ENCODE results near the gene ZC3H7B.

ZC3H7B gene

DNA sequence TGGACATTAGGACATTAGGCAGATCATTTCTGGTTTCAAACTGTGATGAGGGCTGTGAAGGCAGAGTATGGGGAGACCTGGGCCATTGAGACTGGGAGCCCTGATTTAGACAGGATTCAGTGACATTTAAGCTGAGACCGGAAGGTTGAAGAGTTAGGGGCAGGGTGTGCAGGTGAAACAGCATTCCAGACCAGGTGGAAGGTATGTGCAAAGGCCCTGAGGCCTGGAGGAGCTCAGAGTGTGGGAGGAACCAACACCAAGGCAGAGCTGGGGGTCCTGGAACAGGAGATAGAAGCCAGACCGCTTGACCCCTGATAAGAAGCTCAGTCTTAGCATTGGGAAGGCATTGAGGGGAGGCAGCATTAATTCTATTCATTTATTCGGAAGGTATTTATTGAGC is 32.5 kb downstream of the ZC3H7B start:
- DNase-seq, result no peak

DNA sequence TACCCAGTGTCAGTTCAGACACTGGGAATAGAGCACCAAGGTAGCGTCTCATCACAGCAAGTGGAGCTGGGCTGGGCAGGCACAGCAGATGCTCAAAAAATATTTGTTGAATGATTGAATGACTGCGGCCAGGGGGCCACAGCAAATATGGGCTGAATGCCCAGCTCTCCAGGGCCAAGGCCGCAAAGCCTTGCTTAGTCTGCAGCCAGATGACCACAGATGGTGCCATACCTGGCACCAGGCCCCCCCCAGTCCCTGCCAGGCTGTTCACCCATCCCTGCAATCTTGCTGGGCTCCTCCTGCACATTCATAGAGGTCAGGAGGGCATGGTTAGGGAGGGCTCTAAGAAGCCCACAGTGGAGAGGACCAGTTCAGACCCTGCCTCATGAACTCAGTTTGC is 32.9 kb downstream of the ZC3H7B start:
- DNase-seq, result no peak

DNA sequence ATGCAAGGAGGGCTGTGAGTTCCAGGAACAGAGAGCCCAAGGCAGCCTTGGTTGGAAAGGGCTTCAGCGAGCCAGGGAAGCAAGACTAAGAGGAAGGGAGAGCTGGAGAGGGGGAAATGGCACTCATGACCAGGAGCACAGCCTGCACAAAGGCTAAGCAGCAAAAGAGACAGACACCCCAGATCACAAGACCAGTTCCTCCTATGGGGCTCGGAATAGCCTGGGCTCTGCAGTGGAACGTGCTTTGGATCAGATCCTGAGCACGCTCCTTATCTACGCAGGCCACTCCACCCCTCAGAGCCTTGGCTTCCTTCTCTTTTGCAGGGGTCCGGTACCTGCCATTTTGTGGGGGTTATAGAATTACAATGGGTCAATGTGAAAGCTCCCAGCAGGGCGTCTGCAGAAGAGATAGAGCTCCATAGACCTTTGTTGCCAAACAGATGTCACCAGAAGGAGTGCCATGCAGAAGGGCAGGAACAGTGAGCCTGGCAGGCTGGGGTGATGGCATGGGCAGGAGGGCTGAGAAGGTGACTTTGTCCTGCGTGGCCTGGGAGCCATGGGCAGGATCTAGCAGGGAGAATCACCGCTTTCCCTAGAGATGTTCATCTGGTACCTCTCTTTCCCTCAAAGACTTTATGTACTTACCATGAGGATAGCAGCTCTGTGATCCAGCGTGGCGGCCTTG is 33.8 kb downstream of the ZC3H7B start:
- no peak for DNase-seq

DNA sequence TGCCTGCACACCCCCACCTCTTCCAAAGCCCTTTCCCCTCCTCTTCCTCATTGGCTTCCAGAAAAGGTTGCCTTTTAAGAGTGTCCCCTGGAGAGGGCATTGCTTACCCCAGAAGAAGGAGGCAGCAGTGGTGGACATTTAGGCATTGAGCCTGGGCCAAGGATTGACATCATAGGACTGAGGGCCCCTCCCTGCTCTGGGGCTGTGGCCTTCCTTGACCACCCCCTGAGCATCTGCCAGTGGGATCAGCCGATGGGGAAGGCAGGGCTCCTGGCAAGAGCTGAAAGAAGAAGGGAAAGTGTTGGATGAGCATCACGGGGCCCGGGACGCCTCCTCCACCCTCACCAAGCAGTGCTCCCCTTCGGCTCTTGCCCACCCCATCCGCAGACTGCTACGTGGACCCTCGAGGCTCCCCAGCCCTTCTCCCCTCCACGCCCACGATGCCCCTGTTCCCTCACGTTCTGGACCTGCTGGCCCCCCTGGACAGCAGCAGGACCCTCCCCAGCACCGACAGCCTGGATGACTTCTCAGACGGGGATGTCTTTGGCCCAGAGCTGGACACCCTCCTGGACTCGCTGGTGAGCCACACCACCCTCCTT is 37.4 kb downstream of the ZC3H7B start:
- no peak for DNase-seq

DNA sequence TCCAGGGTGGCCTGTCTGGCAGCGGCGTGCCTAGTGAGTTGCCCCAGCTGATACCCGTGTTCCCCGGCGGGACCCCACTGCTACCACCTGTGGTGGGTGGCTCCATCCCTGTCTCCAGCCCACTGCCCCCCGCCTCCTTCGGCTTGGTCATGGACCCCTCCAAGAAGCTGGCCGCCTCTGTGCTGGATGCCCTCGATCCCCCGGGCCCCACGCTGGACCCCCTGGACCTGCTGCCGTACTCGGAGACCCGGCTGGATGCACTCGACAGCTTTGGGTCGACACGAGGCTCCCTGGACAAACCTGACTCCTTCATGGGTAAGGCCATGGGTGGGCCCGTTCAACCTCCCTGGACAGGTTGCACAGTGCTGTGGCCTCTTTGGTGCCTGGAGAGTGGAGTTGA is 38.5 kb downstream of the ZC3H7B start:
- no peak for DNase-seq

DNA sequence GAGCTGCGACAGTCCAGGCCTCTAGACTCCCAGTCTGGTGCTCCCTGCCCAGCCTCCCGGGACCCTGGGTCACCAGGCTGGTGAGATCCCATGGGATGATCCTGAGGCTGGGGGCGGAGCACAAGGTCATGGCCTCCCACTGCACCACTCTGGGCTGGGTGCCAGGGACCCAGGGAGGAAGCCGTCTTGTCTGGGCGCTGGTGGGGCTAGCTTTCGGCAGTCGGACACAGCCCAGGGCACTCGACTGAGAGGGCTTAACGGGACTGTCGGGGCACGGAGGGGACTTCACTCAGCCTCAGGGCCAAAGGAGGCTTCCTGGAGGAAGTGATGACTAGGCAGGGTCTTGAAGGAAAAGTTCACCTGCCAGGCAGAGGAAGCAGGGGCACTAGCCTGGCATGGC is 39.0 kb downstream of the ZC3H7B start:
- no peak for DNase-seq

DNA sequence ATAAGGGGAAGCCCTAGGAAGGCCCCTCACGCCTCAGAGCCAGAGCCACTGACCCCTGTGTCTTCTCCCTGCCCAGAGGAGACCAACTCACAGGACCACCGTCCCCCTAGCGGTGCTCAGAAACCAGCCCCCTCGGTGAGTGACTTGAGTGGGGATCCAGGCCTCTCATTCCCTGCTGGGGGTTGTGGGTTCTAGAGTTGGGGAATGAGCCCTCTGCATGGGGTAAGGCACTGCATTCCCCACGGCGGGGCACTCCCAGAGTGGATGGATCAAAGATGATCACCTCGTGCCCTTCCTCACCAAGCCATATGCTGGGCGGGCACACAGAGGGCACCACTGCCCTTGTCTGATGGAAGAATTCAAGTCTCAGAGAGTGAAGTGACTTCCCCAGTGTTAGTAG is 39.7 kb downstream of the ZC3H7B start:
- no peak for DNase-seq

DNA sequence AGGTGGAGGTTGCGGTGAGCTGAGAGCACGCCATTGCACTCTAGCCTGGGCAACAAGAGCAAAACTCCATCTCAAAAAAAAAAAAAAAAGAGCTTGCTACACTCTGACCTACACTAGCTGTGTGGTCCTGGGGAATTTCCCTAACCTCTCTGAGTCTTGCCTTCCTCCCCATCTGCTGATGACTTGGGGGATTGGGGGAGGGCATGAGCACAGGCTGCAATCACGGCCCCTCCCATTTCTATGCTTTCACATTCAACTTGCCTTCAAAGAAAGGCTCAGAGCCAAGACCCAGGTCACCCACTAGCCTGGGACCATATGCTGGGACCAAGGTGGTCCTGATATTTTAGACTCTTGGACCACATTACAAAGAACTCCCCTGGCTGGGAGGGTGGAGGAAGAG is 40.7 kb downstream of the ZC3H7B start:
- no peak for DNase-seq

DNA sequence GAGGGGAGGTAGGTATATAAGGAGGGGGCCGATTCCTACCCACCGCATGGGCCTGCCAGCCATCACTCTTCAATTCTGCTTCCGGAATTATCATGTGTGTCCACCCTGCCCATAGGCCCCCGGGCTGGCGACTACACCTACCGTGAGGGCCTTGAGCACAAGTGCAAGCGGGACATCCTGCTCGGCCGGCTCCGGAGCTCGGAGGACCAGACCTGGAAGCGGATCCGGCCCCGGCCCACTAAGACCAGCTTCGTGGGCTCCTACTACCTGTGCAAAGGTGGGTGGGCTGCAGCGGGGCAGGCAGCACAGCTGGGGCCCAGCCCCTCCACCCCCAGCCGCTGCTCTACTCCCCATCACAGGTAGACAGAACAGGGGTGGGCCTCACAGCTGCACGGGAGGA is 42.0 kb downstream of the ZC3H7B start:
- DNase-seq, result no peak

DNA sequence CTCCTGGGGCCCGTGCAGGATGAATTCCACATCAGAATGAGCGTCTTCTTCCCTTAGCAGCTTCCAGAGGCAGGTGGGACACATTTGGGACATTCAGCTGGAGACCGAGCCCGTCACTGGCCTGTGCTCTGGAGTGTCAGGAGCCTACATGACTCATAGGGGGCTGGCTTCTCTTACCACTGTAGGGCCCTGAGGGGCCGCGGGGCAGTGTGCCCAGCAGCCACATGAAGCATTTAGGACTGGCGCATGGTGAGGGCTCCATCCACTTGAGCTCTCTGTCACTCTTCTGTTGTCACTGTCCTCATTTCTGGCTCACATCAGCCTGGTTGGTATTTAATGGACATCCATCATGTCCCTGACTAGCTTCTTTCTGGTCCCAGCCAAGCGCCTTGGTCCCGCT is 42.4 kb downstream of the ZC3H7B start:
- DNase-seq, result no peak

DNA sequence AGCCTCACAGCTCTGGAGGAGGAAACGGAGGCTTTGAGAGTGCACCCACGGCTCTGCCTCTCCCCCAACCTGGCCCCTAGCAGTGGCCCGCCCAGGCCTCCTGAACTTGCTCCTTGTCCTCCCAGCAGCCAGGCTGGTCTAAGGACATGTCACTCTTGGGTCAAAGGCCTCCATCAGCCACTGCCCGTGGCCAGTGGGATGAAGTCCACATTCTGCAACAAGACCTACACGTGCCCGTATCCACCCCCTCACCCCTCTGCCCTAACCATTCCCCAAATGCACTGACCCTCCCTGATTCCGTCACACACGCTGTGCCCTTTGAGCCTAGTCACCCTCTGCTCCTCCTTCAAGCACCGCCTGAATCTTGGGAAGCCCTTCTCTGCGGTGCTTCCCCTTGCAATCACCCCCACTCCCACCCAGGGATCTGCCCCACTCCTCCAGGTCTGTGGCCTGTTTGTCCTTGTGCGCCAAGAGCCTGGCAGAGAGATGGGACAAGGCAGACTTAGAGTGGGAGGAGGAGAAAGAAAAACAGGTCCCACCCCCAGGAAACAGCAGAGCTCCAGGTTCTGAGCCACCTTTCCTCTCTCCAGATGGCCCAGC is 43.0 kb downstream of the ZC3H7B start:
- no peak for DNase-seq

DNA sequence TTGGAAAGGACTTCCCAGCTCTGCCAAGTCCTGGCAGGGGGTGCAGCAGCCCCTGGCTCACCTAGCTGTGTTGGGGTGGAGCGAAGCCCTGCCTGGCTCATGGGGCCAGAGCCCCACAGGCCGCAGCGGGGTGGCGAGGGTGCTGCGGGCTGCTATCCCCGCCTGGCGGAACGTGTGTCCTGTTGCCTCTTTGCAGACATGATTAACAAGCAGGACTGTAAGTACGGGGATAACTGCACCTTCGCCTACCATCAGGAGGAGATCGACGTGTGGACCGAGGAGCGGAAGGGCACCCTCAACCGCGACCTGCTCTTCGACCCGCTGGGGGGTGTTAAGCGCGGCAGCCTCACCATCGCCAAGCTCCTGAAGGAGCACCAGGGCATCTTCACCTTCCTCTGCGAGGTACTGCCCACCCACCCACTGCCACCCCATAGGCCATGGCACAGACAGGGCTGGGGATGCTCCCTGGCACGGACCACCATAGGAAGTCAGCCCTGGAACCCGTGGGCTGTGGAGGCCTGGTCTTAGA is 44.5 kb downstream of the ZC3H7B start:
- no peak for DNase-seq

DNA sequence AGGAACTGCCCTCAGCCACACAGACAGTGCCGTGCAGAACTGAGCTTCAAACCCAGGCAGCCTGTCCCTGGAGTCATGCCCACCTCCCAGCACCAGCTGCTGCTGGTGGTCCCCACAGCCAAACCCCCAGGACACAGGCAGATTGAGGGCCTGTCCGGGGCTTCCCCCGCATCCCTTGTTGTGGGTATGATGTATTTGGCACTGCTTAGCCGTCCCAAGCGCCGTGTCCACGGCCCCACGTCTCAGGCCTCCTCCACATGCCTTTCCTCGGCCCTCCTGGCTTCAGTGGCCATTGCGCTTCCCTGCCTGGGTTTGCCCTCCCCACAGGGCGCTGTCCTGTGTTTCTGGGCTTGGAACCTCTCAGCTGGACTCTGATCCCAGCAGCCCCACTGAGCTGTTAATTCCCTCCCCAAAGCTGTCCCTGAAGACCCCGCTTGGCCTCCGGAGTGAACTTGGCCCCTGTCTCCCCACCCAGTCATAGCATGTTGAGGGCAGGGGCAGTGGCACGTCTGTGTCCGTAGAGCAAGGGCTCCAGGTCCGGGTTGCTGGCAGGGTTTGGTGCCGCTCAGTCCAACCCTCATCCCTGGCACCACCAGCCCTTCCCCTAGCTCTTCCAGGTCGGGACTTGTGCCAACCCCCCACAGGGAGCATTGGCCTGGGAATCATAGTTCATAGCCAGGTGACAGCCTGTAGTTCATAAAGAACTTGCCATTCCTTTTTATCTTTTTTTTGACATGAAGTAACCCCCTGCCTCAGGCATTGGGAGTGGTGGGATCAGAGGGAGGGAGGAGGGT is 45.9 kb downstream of the ZC3H7B start:
- no peak for DNase-seq

DNA sequence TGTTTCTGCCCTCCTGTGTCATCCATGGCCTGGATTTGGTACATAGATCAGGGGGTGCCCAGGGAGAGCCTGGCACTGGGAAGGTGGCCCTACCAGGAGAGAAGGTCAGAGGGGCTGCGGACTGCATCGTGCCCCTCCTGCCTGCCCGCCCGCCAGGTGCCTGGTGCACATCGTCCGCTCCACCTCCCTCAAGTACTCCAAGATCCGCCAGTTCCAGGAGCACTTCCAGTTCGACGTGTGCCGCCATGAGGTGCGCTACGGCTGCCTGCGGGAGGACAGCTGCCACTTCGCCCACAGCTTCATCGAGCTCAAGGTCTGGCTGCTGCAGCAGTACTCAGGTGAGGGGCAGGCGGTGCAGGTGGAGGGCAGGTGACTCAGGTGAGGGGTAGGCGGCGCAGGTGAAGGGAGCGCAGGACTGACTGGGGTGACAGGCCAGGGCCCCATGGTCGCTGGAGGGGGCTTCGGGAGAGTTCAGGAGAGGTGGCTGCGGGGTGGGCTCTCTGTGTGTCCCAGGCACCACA is 47.7 kb downstream of the ZC3H7B start:
- no peak for DNase-seq

DNA sequence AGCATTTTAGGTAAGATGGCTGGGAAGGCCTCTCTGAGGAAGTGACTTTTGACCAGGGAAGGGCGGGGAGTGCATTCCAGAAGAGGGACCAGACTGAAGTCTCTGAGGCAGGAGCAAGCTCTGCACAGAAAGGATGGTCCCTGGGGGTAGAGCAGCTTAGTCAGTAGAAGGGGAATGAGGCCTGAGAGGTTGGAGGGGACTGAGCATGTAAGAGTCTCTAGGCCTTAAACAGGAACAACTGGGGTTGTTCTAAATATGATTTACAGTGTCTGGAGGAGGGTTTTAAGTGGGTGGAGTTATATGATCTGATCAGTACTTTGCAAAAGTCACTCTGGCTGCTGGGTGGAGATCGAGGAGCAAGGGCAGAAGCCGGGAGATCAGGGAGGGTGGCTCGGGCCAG is 48.8 kb downstream of the ZC3H7B start:
- DNase-seq, result no peak

DNA sequence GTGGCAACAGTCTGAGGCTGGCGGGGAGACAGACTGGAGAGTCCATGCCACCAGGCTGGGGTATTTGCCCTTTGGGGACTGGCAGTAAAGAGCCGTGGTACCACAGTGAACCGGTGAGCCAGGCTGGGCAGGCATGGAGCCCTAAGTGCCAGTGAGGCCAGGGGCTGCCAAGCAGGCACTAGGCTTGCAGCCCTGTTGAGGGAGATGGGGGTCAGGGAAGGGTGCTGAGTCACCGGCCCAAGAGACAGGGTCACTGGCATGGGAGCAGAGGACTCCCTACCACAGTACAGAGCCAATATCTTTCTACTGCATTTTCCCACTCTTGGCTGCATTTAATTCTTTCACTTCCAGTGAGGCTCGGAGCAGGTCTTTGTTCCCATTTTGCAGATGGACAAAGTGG is 49.7 kb downstream of the ZC3H7B start:
- DNase-seq, result no peak

DNA sequence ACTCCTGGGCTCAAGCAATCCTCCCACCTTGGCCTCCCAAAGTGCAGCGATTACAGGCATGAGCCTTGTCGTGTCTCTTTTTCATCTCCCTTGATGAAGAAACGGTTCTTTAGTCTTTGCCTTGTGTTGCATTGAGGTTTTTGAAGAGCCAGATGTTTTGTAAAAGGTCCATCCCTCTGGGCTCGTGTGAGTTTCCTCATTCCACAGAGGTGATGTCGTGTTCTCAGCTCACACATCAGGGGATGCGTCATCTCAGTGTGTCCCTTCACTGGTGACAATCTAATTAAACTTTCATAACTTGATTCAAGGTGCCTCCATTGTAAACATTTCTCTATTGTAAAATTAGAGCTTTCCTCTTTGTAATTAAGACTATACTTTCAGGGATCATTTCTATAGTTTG is 50.7 kb downstream of the ZC3H7B start:
- DNase-seq, result no peak

DNA sequence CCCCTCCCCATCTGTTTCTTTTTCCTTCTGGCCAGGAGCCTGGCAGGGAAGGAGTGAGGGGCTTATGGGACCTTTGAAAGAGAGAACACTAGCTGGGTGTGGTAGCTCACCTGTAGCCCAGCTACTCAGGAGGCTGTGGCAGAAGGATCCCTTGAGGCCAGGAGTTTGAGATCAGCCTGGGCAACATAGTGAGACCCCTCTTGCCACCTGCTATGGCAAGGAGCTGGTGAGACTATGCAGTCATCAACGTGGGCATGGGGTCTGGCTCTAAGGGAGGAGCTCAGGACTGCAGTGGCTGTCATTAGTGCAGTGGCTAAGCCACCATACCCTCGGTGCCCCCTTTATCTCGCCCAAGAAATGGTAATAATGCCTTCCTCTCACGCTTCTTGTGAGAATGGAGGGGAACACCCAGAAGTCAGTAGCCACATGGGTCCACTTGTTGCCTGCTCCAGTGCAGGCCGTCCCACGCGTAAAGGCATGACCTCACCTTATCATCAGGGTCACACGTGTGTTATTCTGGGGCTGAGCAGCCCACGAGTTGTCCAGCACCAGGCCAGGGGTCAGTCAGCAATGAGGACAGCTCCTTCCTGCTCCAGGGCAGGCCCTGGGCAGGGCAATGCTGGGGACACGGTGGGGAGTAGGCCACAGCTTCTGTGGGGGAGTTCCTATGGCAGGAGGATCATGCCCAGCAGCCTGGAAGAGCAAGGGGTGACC is 52.7 kb downstream of the ZC3H7B start:
- DNase-seq, result no peak

DNA sequence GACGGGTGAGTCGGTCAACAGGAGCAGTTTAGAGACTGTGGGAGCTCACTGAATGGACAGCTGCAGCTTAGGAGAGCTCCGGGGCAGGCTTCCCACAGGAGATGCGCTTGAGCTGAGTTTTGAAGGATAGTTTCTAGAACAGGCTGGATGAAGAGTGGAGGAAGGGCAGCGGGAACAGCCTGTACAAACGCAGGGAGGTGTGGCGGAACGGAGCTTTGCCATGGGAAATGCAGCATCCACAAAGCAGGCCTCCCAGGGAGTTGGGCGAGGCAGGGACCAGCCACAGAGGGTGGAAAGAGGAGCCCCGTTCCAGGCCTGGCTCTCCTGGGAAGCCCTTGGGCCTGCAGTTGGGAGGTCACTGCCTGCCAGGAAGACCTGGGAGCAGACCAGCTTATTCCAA is 53.7 kb downstream of the ZC3H7B start:
- no peak for DNase-seq

DNA sequence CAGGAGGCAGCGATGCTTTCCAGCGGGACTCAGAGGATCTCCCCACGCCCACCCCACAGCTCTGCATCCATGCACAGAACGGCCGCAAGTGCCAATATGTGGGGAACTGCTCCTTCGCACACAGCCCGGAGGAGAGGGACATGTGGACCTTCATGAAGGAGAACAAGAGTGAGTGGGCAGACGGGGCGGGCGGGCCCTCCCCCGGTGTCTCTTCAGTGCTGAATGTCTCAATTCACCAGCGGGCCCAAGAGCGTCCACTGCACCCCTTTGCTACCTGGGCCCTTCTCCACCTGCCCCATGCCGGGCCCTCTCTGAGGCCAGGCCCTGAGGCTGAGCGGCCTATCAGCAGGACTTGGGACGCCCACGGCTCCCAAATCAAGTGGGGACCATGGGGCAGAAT is 54.6 kb downstream of the ZC3H7B start:
- no peak for DNase-seq

DNA sequence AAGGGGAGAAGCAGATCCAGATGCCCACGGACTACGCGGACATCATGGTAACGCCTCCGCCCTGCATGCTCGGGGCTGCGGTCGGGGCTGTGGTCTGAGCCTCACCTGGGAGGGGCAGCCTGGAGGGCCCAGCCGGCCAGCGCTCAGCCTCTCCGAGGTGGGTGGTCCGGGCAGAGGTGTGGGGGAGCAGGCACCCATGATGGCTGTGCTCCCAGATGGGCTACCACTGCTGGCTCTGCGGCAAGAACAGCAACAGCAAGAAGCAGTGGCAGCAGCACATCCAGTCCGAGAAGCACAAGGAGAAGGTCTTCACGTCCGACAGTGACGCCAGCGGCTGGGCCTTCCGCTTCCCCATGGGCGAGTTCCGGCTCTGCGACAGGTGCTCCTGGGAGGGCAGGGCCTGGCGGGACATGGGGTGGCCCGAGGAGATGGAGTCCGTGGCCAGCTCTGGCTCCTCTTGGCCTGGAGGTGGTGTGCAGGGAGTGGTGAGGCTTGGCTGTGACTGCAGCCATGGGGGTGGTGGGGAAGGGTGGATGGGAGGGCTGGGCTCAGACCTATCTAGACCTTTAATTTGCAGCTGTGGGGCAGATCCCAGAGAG is 55.2 kb downstream of the ZC3H7B start:
- no peak for DNase-seq

DNA sequence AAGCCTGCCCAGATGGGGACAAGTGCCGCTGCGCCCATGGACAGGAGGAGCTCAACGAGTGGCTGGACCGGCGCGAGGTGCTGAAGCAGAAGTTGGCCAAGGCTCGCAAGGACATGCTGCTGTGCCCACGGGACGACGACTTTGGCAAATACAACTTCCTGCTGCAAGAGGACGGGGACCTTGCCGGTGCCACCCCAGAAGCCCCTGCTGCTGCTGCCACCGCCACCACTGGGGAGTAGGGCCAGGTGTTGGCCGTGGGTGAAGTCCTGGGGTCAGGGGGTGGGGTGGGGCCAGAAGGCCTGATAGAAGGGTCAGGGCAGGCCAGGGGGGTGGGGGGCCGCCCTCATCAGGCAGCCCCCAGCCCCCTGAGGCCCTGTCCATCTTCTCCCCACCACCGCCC is 55.9 kb downstream of the ZC3H7B start:
- no peak for DNase-seq

Measured in NCI-H1694 treated with DMSO at 0.1 percent for 48 hours (cell line).